ENCODE data around the gene ANKS4B. TPM values are rescaled to one million over a fixed set of nuclear protein-coding genes. Genes with fewer than 3 reads are reported as not detected.

Gene ANKS4B
- total and polyA plus RNA-seq, 2 of the 8 experiments (the other 6 are each of a cell fraction or from before 2014, with no cell fraction given) = 0.06 to 0.15 TPM

GRCh38 chr16:21262779-21263639, 29.5 kb downstream of the ANKS4B start:
- Histone ChIP-seq H3K4me3 (ENCODE audit: extremely low read depth in 1 of 4, insufficient read depth in 2 of 4, low read depth in 3 of 4, low read length in 4 of 4) (no peak overlapping the region), H3K4me2 (ENCODE audit: insufficient read depth in 1 of 2, low read depth in 2 of 2, low read length in 2 of 2) (no peak overlapping the region), H4K20me1 (replicated peaks in 1 of 2; ENCODE audit: control insufficient read depth in 1 of 2, insufficient read depth in 2 of 2, low read length in 2 of 2) (no peaks in the 10 kb centered on the region), H3K23me2 (ENCODE audit: low read depth, low read length) (no peaks in the 10 kb centered on the region), H3K79me1 (ENCODE audit: low read depth, low read length) (no peaks in the 10 kb centered on the region), H2BK20ac (ENCODE audit: low read length) (no peak overlapping the region), H2BK15ac (ENCODE audit: low read length) (no peak overlapping the region), H3K4me1 (replicated peaks in 1 of 4; ENCODE audit: control insufficient read depth in 3 of 4, insufficient read depth in 4 of 4, low read length in 3 of 4) (no peaks in the 10 kb centered on the region), H3K4ac (replicated peaks; ENCODE audit: insufficient read length, low read depth, low read length) (no peak overlapping the region), H3K14ac (ENCODE audit: insufficient read length) (no peak overlapping the region), H3K56ac (replicated peaks; ENCODE audit: insufficient read length, low read depth, low read length) (no peak overlapping the region), H2BK5ac (ENCODE audit: low read depth, low read length) (no peak overlapping the region), H4K5ac (ENCODE audit: insufficient read length, low read depth, low read length) (no peak overlapping the region), H3K9me3 (ENCODE audit: insufficient read depth in 2 of 2, low read depth in 1 of 2, low read length in 1 of 2) (no peaks in the 10 kb centered on the region), H4K91ac (replicated peaks; ENCODE audit: insufficient read length, low read length) (no peak overlapping the region), H2AK5ac (ENCODE audit: low read depth, low read length) (no peak overlapping the region), H3K23ac (ENCODE audit: insufficient read length) (no peak overlapping the region), H4K8ac (ENCODE audit: extremely low read depth, insufficient read depth, low read length) (no peak overlapping the region), H2BK12ac (ENCODE audit: low read depth, low read length) (no peak overlapping the region), H2BK120ac (replicated peaks; ENCODE audit: low read depth, low read length) (no peak overlapping the region), H3K27ac (ENCODE audit: low read depth, low read length) (no peak overlapping the region), H3K18ac (ENCODE audit: extremely low read depth, low read length) (no peak overlapping the region), H3K27me3 (replicated peaks in 1 of 4; ENCODE audit: control insufficient read depth in 3 of 4, extremely low read depth in 1 of 4, insufficient read depth in 3 of 4, low read length in 3 of 4) (no peaks in the 10 kb centered on the region), H3K79me2 (ENCODE audit: control insufficient read depth in 1 of 2, insufficient read depth in 2 of 2, low read length in 2 of 2) (no peaks in the 10 kb centered on the region), H3K9ac (replicated peaks in 1 of 4; ENCODE audit: extremely low read depth in 1 of 4, low read depth in 3 of 4, low read length in 3 of 4) (no peak overlapping the region), H3K36me3 (ENCODE audit: control insufficient read depth in 2 of 4, insufficient read depth in 4 of 4, low read length in 3 of 4) (no peaks in the 10 kb centered on the region; a peak in 1 of 8 replicates), H2AFZ (ENCODE audit: low read length) (no peak overlapping the region)
- WGBS, 2 experiments (ENCODE audit: extremely low coverage in 1 of 2, insufficient coverage in 1 of 2, insufficient read length in 1 of 2, insufficient replicate concordance in 2 of 2, low coverage in 1 of 2, low lambda C conversion rate in 2 of 2, missing lambda C conversion rate in 1 of 2) = 88% methylated on average over 12 of the region's 12 CpGs; no CpG with 5 or more reads in 1 of the 2 experiments
- TF ChIP-seq SRF (IDR thresholded peaks at IDR 0.05; ENCODE audit: low read depth, low read length) (no peak), SIRT6 (IDR thresholded peaks at IDR 0.05; ENCODE audit: low read length) (no peak), EZH2 (IDR thresholded peaks at IDR 0.05; ENCODE audit: low read depth, low read length, severe bottlenecking) (no peak), SP1 (IDR thresholded peaks at IDR 0.05; ENCODE audit: low read depth, low read length) (no peak), CBX5 (IDR thresholded peaks at IDR 0.05; ENCODE audit: low read depth, low read length) (no peak), RAD21 (IDR thresholded peaks at IDR 0.05 in 1 of 2, conservative IDR thresholded peaks at IDR 0.05 in 1 of 2; ENCODE audit: low read depth in 2 of 2, low read length in 2 of 2) (no peak), CBX8 (IDR thresholded peaks at IDR 0.05; ENCODE audit: borderline replicate concordance, low read depth, low read length) (no peak), JUND (IDR thresholded peaks at IDR 0.05; ENCODE audit: low read length) (no peak)
- no peak for FAIRE-seq
- DNase-seq (ENCODE audit: low read depth in 1 of 2, low spot score in 2 of 2) = no peak
- POLR2A ChIA-PET (ENCODE audit: partially characterized antibody) = no interaction called here
- CTCF ChIA-PET (ENCODE audit: partially characterized antibody) = interaction anchor here (1.5 to 3.8 kb wide), 2 partner anchors 16 to 74 kb away, joined by 5 to 18 read pairs; partner anchors contain the start of gene CRYM

Data from H1 (cell line).